ENCODE data around the gene NBAS.
A peak's percentile ranks its signal among the peaks of the same experiment; 100 is the strongest.

NBAS gene

GRCh38 chr2:15186118-15186517 lies 375.0 kb downstream of the NBAS start:
- no peak overlapping the region for H3K4me3 ChIP-seq (ENCODE audit: low read depth, low read length)
- no peak for TF ChIP-seq CTCF (IDR thresholded peaks at IDR 0.05; ENCODE audit: control insufficient read depth, extremely low read depth, insufficient read depth)
- no peak for DNase-seq (ENCODE audit: low read depth)

- no peak for DNase-seq (ENCODE audit: low read depth)
- H3K4me3 ChIP-seq (ENCODE audit: low read depth, low read length), result no peak overlapping the region
- no peak for TF ChIP-seq CTCF (IDR thresholded peaks at IDR 0.05; ENCODE audit: control insufficient read depth, extremely low read depth, insufficient read depth)
These were observed 376.6 kb downstream of the NBAS start for GRCh38 chr2:15184491-15184890.

- DNase-seq (ENCODE audit: low read depth), result no peak
- no peak overlapping the region for H3K4me3 ChIP-seq (ENCODE audit: low read depth, low read length)
- no peak for TF ChIP-seq CTCF (IDR thresholded peaks at IDR 0.05; ENCODE audit: control insufficient read depth, extremely low read depth, insufficient read depth)
These were observed 378.9 kb downstream of the NBAS start for GRCh38 chr2:15182275-15182674.

- peak; percentile 67 for DNase-seq (ENCODE audit: low read depth)
- TF ChIP-seq CTCF (IDR thresholded peaks at IDR 0.05; ENCODE audit: control insufficient read depth, extremely low read depth, insufficient read depth), result no peak
- H3K4me3 ChIP-seq (ENCODE audit: low read depth, low read length), result no peak overlapping the region
These were observed 379.9 kb downstream of the NBAS start for GRCh38 chr2:15181092-15181745.

- no peak for DNase-seq (ENCODE audit: low read depth)
- H3K4me3 ChIP-seq (ENCODE audit: low read depth, low read length), result no peak overlapping the region
- no peak for TF ChIP-seq CTCF (IDR thresholded peaks at IDR 0.05; ENCODE audit: control insufficient read depth, extremely low read depth, insufficient read depth)
These were observed 380.8 kb downstream of the NBAS start for GRCh38 chr2:15180379-15180778.

GRCh38 chr2:15178946-15179345 lies 382.2 kb downstream of the NBAS start:
- TF ChIP-seq CTCF (IDR thresholded peaks at IDR 0.05; ENCODE audit: control insufficient read depth, extremely low read depth, insufficient read depth), result no peak
- DNase-seq (ENCODE audit: low read depth), result no peak
- no peak overlapping the region for H3K4me3 ChIP-seq (ENCODE audit: low read depth, low read length)

GRCh38 chr2:15177103-15177502 lies 384.0 kb downstream of the NBAS start:
- no peak for DNase-seq (ENCODE audit: low read depth)
- no peak overlapping the region for H3K4me3 ChIP-seq (ENCODE audit: low read depth, low read length)
- no peak for TF ChIP-seq CTCF (IDR thresholded peaks at IDR 0.05; ENCODE audit: control insufficient read depth, extremely low read depth, insufficient read depth)
